DND-41 (cell line): ENCODE results near the gene FAM107B.

Source experiments
- ATAC-seq: fragments of 200-7000 bp; cut with Tn5 transposase; 3 replicates; pipeline ENCODE4 v1.9.1; 2021; ENCODE audit warnings: low read depth; ENCODE audit not compliant: insufficient read depth
- DNase-seq: peaks from one replicate; pipeline ENCODE4 v3.0.0-alpha.2; 2020
- H2AFZ ChIP-seq: 2 replicates; pipeline ENCODE4 v1.6.0; 2012; ENCODE audit warnings: low read depth, low read length
- H3K27ac ChIP-seq: 2 replicates; pipeline ENCODE4 v1.5.1; 2012; ENCODE audit warnings: low read length, inconsistent platforms
- H3K27me3 ChIP-seq: fragments of 200-600 bp; sonication (generic); 2 replicates; pipeline ENCODE4 v1.6.0; 2012; ENCODE audit warnings: low read length, mild to moderate bottlenecking, inconsistent platforms; ENCODE audit not compliant: insufficient read depth, poor library complexity
- H3K36me3 ChIP-seq: 2 replicates; pipeline ENCODE4 v1.5.1; 2012; ENCODE audit warnings: low read length, inconsistent platforms; ENCODE audit not compliant: insufficient read depth
- H3K4me1 ChIP-seq: 2 replicates; pipeline ENCODE4 v1.5.1; 2012; ENCODE audit warnings: mild to moderate bottlenecking, low read length; ENCODE audit not compliant: insufficient read depth
- H3K4me2 ChIP-seq: 2 replicates; pipeline ENCODE4 v1.6.0; 2012; ENCODE audit warnings: mild to moderate bottlenecking, moderate library complexity, low read length, inconsistent platforms; ENCODE audit not compliant: insufficient read depth
- H3K4me3 ChIP-seq, 2 experiments: fragments of 200-600 bp in 1 of 2; shearing (Covaris generic) in 1 of 2; 2 replicates each; pipeline ENCODE4 v1.5.1; 2012 to 2016; ENCODE audit warnings: inconsistent platforms in 2 of 2, low read length in 2 of 2, mild to moderate bottlenecking in 2 of 2, low read depth in 1 of 2, moderate library complexity in 1 of 2
- H3K79me2 ChIP-seq: 2 replicates; pipeline ENCODE4 v1.6.0; 2012; ENCODE audit warnings: low read length, inconsistent platforms; ENCODE audit not compliant: insufficient read depth
- H3K9ac ChIP-seq: 2 replicates; pipeline ENCODE4 v1.6.0; 2012; ENCODE audit warnings: low read depth, mild to moderate bottlenecking, inconsistent platforms, low read length, moderate library complexity
- H3K9me3 ChIP-seq: 2 replicates; pipeline ENCODE4 v1.5.1; 2012; ENCODE audit warnings: low read length, moderate library complexity, mild to moderate bottlenecking, inconsistent platforms; ENCODE audit not compliant: insufficient read depth, severe bottlenecking
- H4K20me1 ChIP-seq: 2 replicates; pipeline ENCODE4 v1.6.0; 2012; ENCODE audit warnings: low read length; ENCODE audit not compliant: insufficient read depth
- CTCF ChIP-seq: IDR thresholded peaks from 2 replicates; pipeline ENCODE4 v1.5.1; 2012; ENCODE audit warnings: borderline replicate concordance, low read length, moderate library complexity, mild to moderate bottlenecking; ENCODE audit not compliant: poor library complexity, severe bottlenecking; ENCODE audit errors: extremely low read depth
- EZH2 ChIP-seq: IDR thresholded peaks from 3 replicates; pipeline ENCODE4 v1.6.1; 2012; ENCODE audit warnings: borderline replicate concordance, low read depth, mild to moderate bottlenecking, moderate library complexity, low read length, inconsistent platforms; ENCODE audit not compliant: severe bottlenecking

FAM107B gene

GRCh38 chr10:14510346-14510745 lies 264.4 kb downstream of the FAM107B start:
- Histone ChIP-seq H3K79me2 (no peaks in the 10 kb centered on the region), H3K9ac (no peak overlapping the region), H3K4me3 (no peak overlapping the region), H3K27me3 (no peaks in the 10 kb centered on the region), H3K9me3 (no peaks in the 10 kb centered on the region), H4K20me1 (no peaks in the 10 kb centered on the region), H3K4me2 (no peak overlapping the region), H3K36me3 (no peaks in the 10 kb centered on the region), H3K27ac (no peak overlapping the region), H3K4me1 (peaks cover 11% of the 10 kb centered on the region), H2AFZ (no peak overlapping the region)
- DNase-seq (no peak), ATAC-seq (no peak)
- TF ChIP-seq CTCF (no peak), EZH2 (no peak)

- no peak overlapping the region for H3K9ac ChIP-seq
- TF ChIP-seq EZH2 (no peak), CTCF (no peak)
- no peak for DNase-seq
These were observed 266.0 kb downstream of the FAM107B start for GRCh38 chr10:14508725-14509124.

GRCh38 chr10:14507781-14508180 lies 266.9 kb downstream of the FAM107B start:
- no peak overlapping the region for H2AFZ ChIP-seq
- no peaks in the 10 kb centered on the region for H4K20me1 ChIP-seq
- H3K4me3 ChIP-seq = no peak overlapping the region
- TF ChIP-seq EZH2 = no peak
- no peak for TF ChIP-seq CTCF
- H3K27me3 ChIP-seq = no peaks in the 10 kb centered on the region
- DNase-seq = no peak
- H3K4me1 ChIP-seq = peaks cover 11% of the 10 kb centered on the region
- H3K27ac ChIP-seq = no peak overlapping the region
- H3K9ac ChIP-seq = no peak overlapping the region
- no peak overlapping the region for H3K4me2 ChIP-seq
- no peaks in the 10 kb centered on the region for H3K9me3 ChIP-seq
- H3K79me2 ChIP-seq = no peaks in the 10 kb centered on the region
- ATAC-seq = no peak
- no peaks in the 10 kb centered on the region for H3K36me3 ChIP-seq

More at GRCh38 chr10:14508725-14509124, 266.0 kb downstream of the FAM107B start:
- H3K4me1 ChIP-seq = peaks cover 11% of the 10 kb centered on the region
- H3K27me3 ChIP-seq = no peaks in the 10 kb centered on the region
- ATAC-seq = no peak
- no peak overlapping the region for H3K27ac ChIP-seq
- no peak overlapping the region for H2AFZ ChIP-seq
- no peaks in the 10 kb centered on the region for H4K20me1 ChIP-seq
- no peak overlapping the region for H3K4me3 ChIP-seq
- H3K79me2 ChIP-seq = no peaks in the 10 kb centered on the region
- H3K36me3 ChIP-seq = no peaks in the 10 kb centered on the region
- no peaks in the 10 kb centered on the region for H3K9me3 ChIP-seq
- no peak overlapping the region for H3K4me2 ChIP-seq

- DNase-seq (peak; percentile 34), ATAC-seq (peak; percentile 84)
- no peaks in the 10 kb centered on the region for H3K9me3 ChIP-seq
- H3K27ac ChIP-seq = no peak overlapping the region
- no peak overlapping the region for H3K9ac ChIP-seq
- no peaks in the 10 kb centered on the region for H3K36me3 ChIP-seq
- no peak overlapping the region for H2AFZ ChIP-seq
- no peaks in the 10 kb centered on the region for H4K20me1 ChIP-seq
- no peak overlapping the region for H3K4me3 ChIP-seq
- H3K79me2 ChIP-seq = no peaks in the 10 kb centered on the region
- H3K4me2 ChIP-seq = no peak overlapping the region
- TF ChIP-seq EZH2 (no peak), CTCF (no peak)
- H3K27me3 ChIP-seq = peaks cover 3% of the 10 kb centered on the region
- H3K4me1 ChIP-seq = peaks cover 11% of the 10 kb centered on the region
These were observed 267.5 kb downstream of the FAM107B start for GRCh38 chr10:14507176-14507575.
